Loucy (cell line): Measurements from ENCODE around the gene PROM2.

Experiments used
- EZH2phosphoT487 ChIP-seq: fragments of 200-600 bp; IDR thresholded peaks from 2 replicates; pipeline ENCODE4 v1.6.1; 2018; ENCODE audit warnings: antibody characterized with exemption, mild to moderate bottlenecking, moderate library complexity, borderline replicate concordance
- TF ChIP-seq, protein P1 (sequence below): fragments of 200-600 bp; sonication (generic); conservative IDR thresholded peaks from 2 replicates; pipeline ENCODE4 v1.5.1; 2014; ENCODE audit warnings: mild to moderate bottlenecking, antibody characterized with exemption, low read length

DNA sequence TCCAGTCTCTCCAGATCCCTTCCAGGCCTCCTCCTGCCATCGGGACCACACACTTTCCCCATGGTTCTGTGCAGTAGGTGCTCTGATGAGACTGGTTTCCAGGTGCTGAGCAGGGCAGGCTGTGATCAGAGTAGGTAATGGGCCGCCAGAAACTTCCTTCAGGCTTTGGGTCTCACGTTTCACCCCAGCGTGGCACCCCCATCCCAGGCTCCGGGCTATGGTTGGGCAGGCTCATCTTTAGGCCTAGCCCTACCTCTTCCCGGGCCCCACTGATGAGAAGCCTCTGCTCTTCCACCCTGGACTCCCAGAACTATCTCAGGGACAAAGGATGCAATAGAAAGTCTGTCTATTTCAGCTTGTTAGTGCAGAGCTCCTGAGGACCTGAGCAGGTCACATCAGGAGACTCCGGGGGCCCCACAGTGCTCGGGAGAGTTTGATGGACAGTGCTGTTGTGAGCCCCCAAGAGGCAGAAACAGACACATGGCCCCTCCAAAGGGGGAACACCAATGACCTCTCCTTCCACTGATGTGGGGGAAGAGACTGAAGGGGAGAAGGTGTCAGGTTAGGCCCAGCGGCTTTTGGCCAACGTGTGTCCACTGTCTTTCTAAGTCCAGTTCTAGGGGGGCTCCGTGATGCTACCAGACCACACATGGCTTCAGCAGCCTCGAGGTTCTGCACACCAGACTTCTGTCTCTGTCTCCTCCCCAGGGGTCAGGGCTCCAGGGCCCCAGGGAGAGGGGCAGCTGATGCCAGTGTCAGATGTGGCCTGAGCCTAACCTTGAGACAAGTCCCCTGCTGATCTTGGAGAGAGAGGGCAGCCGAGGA lies 5.8 kb upstream of the PROM2 start:
- TF ChIP-seq, protein P1, sequence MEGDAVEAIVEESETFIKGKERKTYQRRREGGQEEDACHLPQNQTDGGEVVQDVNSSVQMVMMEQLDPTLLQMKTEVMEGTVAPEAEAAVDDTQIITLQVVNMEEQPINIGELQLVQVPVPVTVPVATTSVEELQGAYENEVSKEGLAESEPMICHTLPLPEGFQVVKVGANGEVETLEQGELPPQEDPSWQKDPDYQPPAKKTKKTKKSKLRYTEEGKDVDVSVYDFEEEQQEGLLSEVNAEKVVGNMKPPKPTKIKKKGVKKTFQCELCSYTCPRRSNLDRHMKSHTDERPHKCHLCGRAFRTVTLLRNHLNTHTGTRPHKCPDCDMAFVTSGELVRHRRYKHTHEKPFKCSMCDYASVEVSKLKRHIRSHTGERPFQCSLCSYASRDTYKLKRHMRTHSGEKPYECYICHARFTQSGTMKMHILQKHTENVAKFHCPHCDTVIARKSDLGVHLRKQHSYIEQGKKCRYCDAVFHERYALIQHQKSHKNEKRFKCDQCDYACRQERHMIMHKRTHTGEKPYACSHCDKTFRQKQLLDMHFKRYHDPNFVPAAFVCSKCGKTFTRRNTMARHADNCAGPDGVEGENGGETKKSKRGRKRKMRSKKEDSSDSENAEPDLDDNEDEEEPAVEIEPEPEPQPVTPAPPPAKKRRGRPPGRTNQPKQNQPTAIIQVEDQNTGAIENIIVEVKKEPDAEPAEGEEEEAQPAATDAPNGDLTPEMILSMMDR = no peak
- no peak for TF ChIP-seq EZH2phosphoT487
